Measurements from ENCODE around the gene CETN1.

GRCh38 chr18:627231-627630, 47.1 kb downstream of the CETN1 start:
- TF ChIP-seq, protein P1, sequence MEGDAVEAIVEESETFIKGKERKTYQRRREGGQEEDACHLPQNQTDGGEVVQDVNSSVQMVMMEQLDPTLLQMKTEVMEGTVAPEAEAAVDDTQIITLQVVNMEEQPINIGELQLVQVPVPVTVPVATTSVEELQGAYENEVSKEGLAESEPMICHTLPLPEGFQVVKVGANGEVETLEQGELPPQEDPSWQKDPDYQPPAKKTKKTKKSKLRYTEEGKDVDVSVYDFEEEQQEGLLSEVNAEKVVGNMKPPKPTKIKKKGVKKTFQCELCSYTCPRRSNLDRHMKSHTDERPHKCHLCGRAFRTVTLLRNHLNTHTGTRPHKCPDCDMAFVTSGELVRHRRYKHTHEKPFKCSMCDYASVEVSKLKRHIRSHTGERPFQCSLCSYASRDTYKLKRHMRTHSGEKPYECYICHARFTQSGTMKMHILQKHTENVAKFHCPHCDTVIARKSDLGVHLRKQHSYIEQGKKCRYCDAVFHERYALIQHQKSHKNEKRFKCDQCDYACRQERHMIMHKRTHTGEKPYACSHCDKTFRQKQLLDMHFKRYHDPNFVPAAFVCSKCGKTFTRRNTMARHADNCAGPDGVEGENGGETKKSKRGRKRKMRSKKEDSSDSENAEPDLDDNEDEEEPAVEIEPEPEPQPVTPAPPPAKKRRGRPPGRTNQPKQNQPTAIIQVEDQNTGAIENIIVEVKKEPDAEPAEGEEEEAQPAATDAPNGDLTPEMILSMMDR (IDR thresholded peaks at IDR 0.05; ENCODE audit: low read depth, low read length), result no peak
- TF ChIP-seq EZH2phosphoT487 (IDR thresholded peaks at IDR 0.05; ENCODE audit: low read depth), result no peak
